BE2C (cell line): ENCODE results near the gene WDR93.

Experiments used
- DNase-seq: peaks from one replicate; pipeline ENCODE4 v3.0.0-alpha.2; 2020
- H3K27me3 ChIP-seq: fragments of 250-450 bp; sonication (Bioruptor Pico); 2 replicates; pipeline ENCODE4 v1.5.1; 2020; ENCODE audit warnings: mild to moderate bottlenecking
- H3K36me3 ChIP-seq: fragments of 250-450 bp; sonication (Bioruptor Pico); 2 replicates; pipeline ENCODE4 v1.5.1; 2020; ENCODE audit warnings: mild to moderate bottlenecking
- H3K4me1 ChIP-seq: fragments of 250-450 bp; sonication (Bioruptor Pico); 2 replicates; pipeline ENCODE4 v1.5.1; 2020
- H3K4me3 ChIP-seq: 2 replicates; pipeline ENCODE4 v1.5.1; 2011; ENCODE audit warnings: low read depth, low read length
- H3K9me3 ChIP-seq: fragments of 250-450 bp; sonication (Bioruptor Pico); 2 replicates; pipeline ENCODE4 v1.5.1; 2020
- TF ChIP-seq, protein P1 (sequence below): IDR thresholded peaks from 2 replicates; pipeline ENCODE4 v1.5.1; 2012; ENCODE audit warnings: mild to moderate bottlenecking, low read depth, low read length

Gene WDR93

DNA sequence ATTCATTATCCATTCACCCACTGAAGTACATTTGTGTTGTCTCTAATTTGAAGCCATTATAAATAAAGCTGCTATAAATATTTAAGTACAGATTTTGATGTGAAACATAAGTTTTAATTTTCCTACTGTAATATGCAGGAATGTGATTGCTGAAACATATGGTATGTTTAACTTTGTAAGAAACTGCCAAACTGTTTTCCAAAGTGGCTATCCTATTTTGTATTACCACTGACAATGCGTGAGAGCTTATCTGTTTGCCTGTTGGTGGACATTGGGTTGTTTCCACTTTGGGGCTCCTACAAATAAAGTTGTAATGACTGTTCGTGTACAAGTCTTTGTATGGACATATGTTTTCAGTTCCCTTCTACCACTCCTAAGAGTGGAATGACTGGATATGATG is 2.5 kb downstream of the WDR93 start:
- TF ChIP-seq, protein P1, sequence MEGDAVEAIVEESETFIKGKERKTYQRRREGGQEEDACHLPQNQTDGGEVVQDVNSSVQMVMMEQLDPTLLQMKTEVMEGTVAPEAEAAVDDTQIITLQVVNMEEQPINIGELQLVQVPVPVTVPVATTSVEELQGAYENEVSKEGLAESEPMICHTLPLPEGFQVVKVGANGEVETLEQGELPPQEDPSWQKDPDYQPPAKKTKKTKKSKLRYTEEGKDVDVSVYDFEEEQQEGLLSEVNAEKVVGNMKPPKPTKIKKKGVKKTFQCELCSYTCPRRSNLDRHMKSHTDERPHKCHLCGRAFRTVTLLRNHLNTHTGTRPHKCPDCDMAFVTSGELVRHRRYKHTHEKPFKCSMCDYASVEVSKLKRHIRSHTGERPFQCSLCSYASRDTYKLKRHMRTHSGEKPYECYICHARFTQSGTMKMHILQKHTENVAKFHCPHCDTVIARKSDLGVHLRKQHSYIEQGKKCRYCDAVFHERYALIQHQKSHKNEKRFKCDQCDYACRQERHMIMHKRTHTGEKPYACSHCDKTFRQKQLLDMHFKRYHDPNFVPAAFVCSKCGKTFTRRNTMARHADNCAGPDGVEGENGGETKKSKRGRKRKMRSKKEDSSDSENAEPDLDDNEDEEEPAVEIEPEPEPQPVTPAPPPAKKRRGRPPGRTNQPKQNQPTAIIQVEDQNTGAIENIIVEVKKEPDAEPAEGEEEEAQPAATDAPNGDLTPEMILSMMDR, result no peak
- peaks cover 8% of the 10 kb centered on the region for H3K27me3 ChIP-seq
- no peaks in the 10 kb centered on the region for H3K36me3 ChIP-seq
- no peak overlapping the region for H3K4me3 ChIP-seq
- DNase-seq, result no peak
- no peaks in the 10 kb centered on the region for H3K9me3 ChIP-seq
- no peaks in the 10 kb centered on the region for H3K4me1 ChIP-seq

- TF ChIP-seq, protein P1, result no peak
- DNase-seq, result no peak
- H3K9me3 ChIP-seq, result no peaks in the 10 kb centered on the region
- H3K36me3 ChIP-seq, result no peaks in the 10 kb centered on the region
- no peaks in the 10 kb centered on the region for H3K4me1 ChIP-seq
- peaks cover 8% of the 10 kb centered on the region for H3K27me3 ChIP-seq
- no peak overlapping the region for H3K4me3 ChIP-seq
Measured at GRCh38 chr15:89693696-89694095, 3.1 kb downstream of the WDR93 start.

- DNase-seq, result no peak
- Histone ChIP-seq H3K9me3 (no peaks in the 10 kb centered on the region), H3K36me3 (no peaks in the 10 kb centered on the region), H3K4me1 (no peaks in the 10 kb centered on the region), H3K27me3 (peaks cover 15% of the 10 kb centered on the region), H3K4me3 (no peak overlapping the region)
- TF ChIP-seq, protein P1, result no peak
Measured at GRCh38 chr15:89695198-89695597, 4.6 kb downstream of the WDR93 start.

GRCh38 chr15:89704411-89704810 is 13.8 kb downstream of the WDR93 start:
- Histone ChIP-seq H3K27me3 (peaks cover 7% of the 10 kb centered on the region; the same call in 1 of the 2 replicates), H3K9me3 (no peaks in the 10 kb centered on the region), H3K4me3 (no peak overlapping the region), H3K4me1 (no peaks in the 10 kb centered on the region), H3K36me3 (no peaks in the 10 kb centered on the region)
- TF ChIP-seq, protein P1, result no peak
- no peak for DNase-seq

- TF ChIP-seq, protein P1, result no peak
- H3K4me3 ChIP-seq, result no peak overlapping the region
- DNase-seq, result no peak
Measured at GRCh38 chr15:89707577-89707976, 17.0 kb downstream of the WDR93 start.

GRCh38 chr15:89714775-89715174 is 24.2 kb downstream of the WDR93 start:
- Histone ChIP-seq H3K9me3 (no peaks in the 10 kb centered on the region), H3K36me3 (no peaks in the 10 kb centered on the region), H3K4me1 (no peaks in the 10 kb centered on the region), H3K27me3 (no peaks in the 10 kb centered on the region), H3K4me3 (no peak overlapping the region)
- TF ChIP-seq, protein P1, result no peak
- no peak for DNase-seq

More at GRCh38 chr15:89707577-89707976, 17.0 kb downstream of the WDR93 start:
- no peaks in the 10 kb centered on the region for H3K4me1 ChIP-seq
- no peaks in the 10 kb centered on the region for H3K36me3 ChIP-seq
- no peaks in the 10 kb centered on the region for H3K9me3 ChIP-seq
- no peaks in the 10 kb centered on the region; the same call in 1 of the 2 replicates for H3K27me3 ChIP-seq
